Stimulated activated CD4-positive, alpha-beta T cell treated with anti-CD3 and anti-CD28 coated beads, TNF-alpha, amount 100 ng/mL, for 24 hours (primary cell): ENCODE data around the gene SFXN2.

Experiments used
- DNase-seq, 3 experiments: peaks; one replicate each; pipeline ENCODE4 v3.0.0-alpha.2; 2020; ENCODE audit warnings: low read depth in 3 of 3

The SFXN2 gene

DNA sequence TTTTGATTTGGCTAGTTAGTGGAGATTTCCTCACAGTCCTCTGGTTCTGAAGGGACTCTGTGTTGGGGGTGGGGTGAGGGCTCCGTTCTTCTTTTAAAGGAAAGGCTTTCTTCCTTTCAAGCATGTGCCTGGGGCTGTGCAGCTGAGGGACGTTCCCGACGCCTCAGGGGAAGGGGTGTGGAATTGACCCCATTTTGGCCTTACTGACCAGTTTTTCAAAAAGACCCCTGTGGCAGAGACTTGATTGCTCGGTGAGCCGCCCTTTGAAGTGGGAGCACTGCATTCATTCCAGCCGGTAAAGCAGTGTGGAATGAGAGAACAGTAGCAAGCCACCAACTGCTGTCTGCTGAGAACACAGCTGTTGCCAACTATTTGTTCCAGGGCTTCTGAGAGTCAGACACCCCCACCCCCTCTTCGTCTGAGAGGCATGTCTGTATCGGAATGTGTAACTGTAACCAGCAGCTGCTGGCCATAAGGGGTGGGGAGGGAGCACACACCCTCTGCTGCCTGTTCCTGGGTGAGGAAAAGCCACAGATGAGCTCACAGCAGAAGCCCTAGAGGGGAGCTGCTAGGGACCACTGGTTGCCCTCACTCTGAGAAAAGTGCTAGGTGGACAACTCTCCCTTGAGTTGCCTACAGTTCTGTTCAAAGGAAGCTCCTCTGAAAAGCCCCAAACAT lies 62.5 kb downstream of the SFXN2 start:
- peak in 1 of 3 experiments; percentile 11 for DNase-seq

GRCh38 chr10:102777711-102778453 lies 63.4 kb downstream of the SFXN2 start:
- DNase-seq, result no peak

DNA sequence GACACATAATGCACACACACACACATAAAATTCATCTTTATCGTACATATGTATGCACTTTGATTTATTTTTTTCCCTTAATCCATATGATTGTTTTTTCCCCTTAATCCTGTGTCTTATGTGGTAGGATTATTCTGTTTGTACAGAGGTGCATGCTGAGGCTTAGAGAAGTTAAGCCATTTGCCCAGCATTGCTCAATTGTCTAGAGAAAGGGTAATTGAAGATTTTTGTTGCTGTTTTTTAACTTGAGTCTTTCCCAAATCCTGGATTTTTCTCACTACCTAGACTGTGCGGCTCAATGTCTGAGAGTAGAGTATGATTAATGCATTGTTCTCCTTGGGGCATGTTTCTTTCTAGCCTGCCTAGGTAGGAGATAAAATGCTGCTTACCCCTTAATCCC lies 64.3 kb downstream of the SFXN2 start:
- DNase-seq, result no peak

DNA sequence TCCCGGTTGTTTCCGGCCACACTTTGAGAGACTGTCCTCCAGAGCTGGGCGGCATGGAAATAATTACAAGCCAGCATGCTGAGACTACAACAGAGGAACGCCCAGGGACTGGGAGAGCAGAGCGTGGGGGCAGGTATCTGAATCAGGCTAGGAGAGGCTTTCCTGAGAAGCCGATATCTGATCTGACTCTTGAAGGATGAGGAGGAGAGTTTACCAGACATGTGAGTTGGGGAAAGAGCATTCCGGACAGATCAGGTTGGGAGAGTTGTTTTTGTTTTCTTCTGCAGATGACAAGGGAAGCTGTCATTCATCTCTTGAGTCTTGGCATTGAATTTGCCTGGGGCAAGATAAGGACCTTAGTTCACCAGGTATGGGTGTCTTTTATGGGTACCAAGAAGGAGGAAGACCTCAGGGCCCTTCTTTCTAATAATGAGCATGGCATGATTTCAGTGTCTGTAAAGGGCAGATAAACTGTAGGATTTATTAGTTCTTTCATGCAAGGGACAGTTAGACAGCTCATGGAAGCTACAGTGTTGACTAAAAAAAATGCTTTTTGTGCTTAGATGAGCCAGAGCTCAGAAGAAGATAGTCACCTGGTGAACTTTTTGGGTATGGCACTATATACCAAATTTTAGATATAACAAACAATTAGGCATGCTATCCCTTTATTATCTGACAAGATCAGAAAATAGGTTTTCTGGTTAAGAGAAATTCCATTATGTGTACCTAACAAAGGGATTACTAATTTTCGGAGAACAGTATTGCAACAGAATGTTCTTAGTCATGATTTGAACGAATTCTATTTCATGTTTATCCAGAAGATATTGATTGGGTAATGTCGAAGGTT lies 65.5 kb downstream of the SFXN2 start:
- DNase-seq, result no peak

DNA sequence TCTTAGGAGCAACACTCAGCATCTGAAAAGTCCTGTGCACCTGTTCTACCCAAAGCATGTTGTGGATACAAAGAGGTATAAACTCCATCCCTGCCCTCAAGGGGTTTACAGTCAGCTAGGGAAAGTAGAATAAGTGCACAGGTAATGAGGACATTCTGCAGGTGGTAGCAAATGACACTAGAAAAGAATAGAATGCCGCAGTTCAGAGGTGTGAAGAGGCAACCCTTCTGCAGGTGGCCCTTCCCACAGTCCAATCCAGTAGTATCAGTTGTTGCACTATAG lies 66.0 kb downstream of the SFXN2 start:
- no peak for DNase-seq

DNA sequence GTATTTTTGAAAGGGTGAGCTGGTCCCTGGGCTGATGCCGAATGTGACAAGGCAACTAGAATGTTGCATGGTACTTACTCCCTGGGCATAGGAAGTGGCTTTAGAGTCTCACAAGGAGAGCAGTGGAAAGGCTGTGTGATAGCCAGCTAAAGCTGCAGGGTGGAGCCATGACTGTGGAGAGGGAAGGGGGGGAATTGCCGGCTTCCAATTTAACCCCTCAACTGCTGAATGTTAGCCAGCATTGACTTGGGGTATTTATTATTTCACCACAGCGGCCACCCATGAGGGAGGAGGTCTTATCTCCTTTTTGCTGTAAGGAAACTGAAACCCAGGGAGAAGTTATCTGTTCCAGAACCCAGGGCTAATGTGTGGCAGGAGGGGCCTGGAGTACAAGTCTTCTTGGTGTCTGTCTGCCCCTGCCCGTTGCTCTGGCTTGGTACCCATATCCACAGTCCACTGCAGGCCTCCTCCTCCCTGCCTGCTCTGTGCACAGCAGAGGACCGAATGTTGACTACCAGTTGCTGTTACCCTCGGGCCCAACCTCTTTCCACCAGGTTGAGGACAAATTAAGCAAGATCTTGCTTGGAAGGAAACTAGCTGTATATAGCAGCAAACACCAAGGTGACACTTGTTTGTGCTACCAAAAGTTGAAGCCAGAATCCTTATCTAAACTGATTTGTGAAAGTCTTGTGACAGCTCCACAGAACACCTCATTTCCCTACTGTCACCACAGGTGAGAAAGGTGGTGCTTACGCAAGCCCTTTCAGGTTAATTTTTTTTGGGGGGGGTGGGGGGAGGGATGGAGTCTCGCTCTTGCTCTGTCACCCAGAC lies 66.9 kb downstream of the SFXN2 start:
- DNase-seq, result no peak

- DNase-seq, result no peak
Observed at GRCh38 chr10:102781921-102782557, 67.6 kb downstream of the SFXN2 start.

- no peak for DNase-seq
Observed at GRCh38 chr10:102782673-102783551, 68.5 kb downstream of the SFXN2 start.

DNA sequence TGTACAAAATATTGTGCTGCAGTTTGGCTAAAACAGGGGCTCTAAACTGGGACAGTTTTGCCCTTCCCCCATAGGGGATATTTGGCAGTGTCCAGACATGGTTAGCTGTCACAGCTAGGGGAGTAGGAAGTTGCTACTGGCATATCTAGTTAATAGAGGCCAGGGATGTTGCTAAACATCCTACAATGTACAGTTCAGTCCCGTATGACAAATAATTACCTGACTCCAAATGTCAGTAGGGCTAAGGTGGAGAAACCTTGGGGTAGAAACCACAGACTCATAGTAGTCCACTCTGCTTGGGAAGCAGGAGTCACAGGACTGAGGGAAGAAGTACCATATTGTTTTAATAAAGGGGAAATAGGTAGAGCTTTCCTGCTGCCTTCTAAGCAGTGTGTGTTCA lies 69.1 kb downstream of the SFXN2 start:
- DNase-seq, result no peak

DNA sequence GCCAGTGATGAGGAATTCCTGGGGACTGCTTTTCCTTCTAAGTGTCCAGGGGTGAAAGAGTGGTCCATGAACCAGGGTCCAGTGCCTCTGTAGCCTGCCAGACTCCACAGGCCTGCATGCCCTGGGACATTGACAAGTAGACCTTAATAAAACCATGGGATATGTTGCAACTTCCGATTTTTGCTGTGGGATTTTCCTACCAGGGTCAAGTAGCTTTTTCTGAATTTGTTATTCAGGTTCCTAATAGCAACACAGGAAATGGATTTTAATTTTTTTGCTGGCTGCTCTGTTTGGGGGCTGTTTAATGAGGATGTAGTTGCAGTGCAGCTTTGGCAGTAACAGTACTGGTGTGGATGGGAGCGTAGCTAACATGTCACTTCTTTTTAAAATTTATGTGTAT lies 71.4 kb downstream of the SFXN2 start:
- no peak for DNase-seq

GRCh38 chr10:102791754-102792395 lies 77.4 kb downstream of the SFXN2 start:
- no peak for DNase-seq
